Measurements from ENCODE around the gene LIN7B. TPM values are rescaled to one million over a fixed set of nuclear protein-coding genes. Genes with fewer than 3 reads are reported as not detected.
"Not testable (repeated sequence)": the region's sequence is repeated elsewhere in the genome, so short reads cannot be mapped to it uniquely, and the experiment has no call there.

LIN7B gene
- total RNA-seq, 1 donor from 2014 or later: 3.7 TPM

GRCh38 chr19:49120325-49120683 is 6.1 kb downstream of the LIN7B start:
- no peak for DNase-seq (ENCODE audit: low read depth)
- TF ChIP-seq CTCF (conservative IDR thresholded peaks at IDR 0.05; ENCODE audit: low read depth, low read length): no peak
- H3K4me3 ChIP-seq (ENCODE audit: low read depth, low read length): peak overlapping the region; percentile 79

DNA sequence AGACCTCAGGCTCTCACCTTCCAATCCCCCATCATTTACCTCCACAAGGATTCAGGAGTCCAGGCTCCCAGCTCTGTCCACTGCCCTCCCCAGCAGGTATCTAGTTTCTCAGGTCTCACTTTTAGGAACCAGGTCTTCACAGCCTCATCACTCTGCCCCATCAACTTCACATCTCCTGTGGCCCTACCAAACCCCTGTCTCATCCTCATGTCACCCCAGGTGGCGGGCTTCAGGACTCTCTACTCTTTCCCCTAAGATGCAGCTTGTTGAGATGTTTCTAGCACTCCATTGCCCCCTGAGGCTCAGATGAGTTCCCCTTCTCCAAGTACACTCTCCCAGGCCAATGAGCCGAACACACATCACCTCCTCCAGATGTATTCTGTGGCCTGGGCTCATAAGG is 6.7 kb downstream of the LIN7B start:
- TF ChIP-seq CTCF (conservative IDR thresholded peaks at IDR 0.05; ENCODE audit: low read depth, low read length): no peak
- H3K4me3 ChIP-seq (ENCODE audit: low read depth, low read length): no peak overlapping the region
- DNase-seq (ENCODE audit: low read depth): no peak

GRCh38 chr19:49121841-49122240 is 7.7 kb downstream of the LIN7B start:
- DNase-seq (ENCODE audit: low read depth); H3K4me3 ChIP-seq (ENCODE audit: low read depth, low read length): not testable (repeated sequence)

- not testable (repeated sequence) for H3K4me3 ChIP-seq (ENCODE audit: low read depth, low read length); DNase-seq (ENCODE audit: low read depth)
Observed at GRCh38 chr19:49123285-49123684, 9.1 kb downstream of the LIN7B start.

DNA sequence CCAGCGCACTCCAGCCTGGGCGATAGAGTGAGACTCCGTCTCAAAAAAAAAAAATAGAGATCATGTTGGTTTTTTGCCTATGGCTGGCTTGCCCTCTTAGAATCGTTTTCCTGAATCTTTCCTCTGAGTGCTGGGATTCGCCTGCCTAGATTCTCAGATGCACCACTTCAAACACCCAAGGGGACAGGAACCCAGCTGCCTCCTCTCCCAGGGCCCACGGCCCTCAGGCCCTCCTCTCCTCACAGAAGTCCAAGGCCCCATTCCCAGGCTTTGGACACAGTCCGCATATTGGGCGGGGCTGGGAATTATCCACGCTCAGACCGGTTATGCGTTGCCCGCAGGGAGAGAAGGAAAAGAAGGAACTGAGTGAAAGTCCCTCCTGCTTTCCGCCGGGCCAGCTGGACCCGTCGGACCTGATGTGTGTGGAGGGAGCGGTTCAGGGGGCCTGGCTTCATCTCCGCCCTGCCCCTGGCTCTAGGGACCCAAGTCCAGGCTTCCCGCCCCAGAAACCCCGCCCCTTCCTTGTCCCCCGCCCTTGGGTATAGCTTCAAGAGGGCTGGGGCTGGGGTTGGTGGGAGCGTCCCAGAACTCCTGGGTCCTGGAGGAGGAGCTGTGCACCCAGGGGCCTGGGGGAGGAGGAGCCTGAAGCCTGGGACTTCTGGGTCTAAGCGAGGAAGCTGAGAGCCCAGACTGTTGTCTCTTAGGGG is 11.0 kb downstream of the LIN7B start:
- H3K4me3 ChIP-seq (ENCODE audit: low read depth, low read length): no peak overlapping the region
- no peak for DNase-seq (ENCODE audit: low read depth)
- no peak for TF ChIP-seq CTCF (conservative IDR thresholded peaks at IDR 0.05; ENCODE audit: low read depth, low read length)

DNA sequence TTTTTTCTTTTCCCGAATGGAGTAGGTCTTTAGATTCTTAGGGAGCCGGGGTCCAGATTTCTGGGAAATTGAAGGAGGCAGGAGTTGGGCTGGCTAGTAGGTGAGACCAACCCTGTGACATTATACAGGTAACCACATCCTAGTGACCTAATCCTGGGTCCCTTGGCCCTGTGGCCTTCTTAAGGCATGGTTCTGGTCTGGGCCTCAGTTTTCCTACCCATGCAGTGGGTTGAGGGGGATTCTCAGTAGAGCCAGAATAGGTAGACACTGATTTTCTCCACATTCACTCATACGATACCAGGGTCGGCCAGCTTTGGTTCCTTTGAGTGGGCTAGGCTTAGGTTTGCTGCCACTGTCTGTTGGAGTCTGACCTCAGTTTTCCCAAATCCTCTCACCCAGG is 12.4 kb downstream of the LIN7B start:
- no peak for DNase-seq (ENCODE audit: low read depth)
- no peak for TF ChIP-seq CTCF (conservative IDR thresholded peaks at IDR 0.05; ENCODE audit: low read depth, low read length)
- no peak overlapping the region for H3K4me3 ChIP-seq (ENCODE audit: low read depth, low read length)

GRCh38 chr19:49127225-49127624 is 13.1 kb downstream of the LIN7B start:
- not testable (repeated sequence) for H3K4me3 ChIP-seq (ENCODE audit: low read depth, low read length); DNase-seq (ENCODE audit: low read depth)

DNA sequence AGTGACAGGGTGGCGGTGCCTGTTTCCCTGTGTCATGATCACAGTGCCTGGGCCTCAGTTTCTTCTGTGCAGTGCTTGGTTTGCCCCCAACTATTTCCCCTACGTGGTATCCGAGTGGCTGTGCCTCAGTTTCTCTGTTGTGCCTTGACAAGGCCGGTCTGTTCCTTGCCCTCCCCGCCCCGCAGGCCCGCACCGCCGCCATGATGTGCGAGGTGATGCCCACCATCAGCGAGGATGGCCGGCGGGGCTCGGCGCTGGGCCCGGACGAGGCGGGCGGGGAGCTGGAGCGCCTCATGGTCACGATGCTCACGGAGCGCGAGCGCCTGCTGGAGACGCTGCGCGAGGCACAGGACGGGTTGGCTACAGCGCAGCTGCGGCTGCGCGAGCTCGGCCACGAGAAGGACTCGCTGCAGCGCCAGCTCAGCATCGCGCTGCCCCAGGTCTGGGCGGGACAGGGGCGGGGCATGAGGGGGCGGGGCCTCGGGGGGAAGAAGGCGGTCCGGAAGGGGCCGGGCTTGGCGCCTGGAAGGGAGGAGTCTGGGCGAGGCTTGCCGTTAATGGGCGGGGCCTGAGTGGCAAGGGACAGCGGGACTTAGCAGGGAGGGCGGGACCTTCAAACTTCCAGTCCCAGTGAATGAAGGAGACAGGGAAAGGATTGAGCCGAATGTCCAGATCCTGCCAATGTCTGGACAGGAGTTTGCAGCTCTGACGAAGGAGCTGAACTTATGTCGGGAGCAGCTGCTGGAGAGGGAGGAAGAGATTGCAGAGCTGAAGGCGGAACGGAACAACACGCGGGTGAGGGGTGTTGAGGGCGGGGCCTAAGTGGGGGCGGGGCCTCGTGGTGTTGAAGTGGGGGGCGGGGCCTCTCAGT is 13.7 kb downstream of the LIN7B start:
- TF ChIP-seq CTCF (conservative IDR thresholded peaks at IDR 0.05; ENCODE audit: low read depth, low read length): peak; percentile 3
- peak overlapping the region; percentile 56 for H3K4me3 ChIP-seq (ENCODE audit: low read depth, low read length)
- no peak for DNase-seq (ENCODE audit: low read depth)

All from epithelial cell of proximal tubule (primary cell).